Suprapubic skin (tissue), 3 donors: Measurements from ENCODE around the gene NAT14.

Experiments used
- CTCF ChIP-seq, 2 donors: fragments of 200-600 bp in 1 of 2; fragments of 450-650 bp in 1 of 2; sonication (generic) in 1 of 2; IDR thresholded peaks; one replicate each; pipeline ENCODE4 v1.5.1; 2016 to 2019; ENCODE audit warnings: antibody characterized with exemption in 2 of 2, mild to moderate bottlenecking in 1 of 2, moderate library complexity in 1 of 2
- POLR2A ChIP-seq, 2 donors: fragments of 450-650 bp; IDR thresholded peaks; one replicate each; pipeline ENCODE4 v1.6.1; 2017; ENCODE audit warnings: antibody characterized with exemption in 2 of 2, mild to moderate bottlenecking in 2 of 2, moderate library complexity in 2 of 2

DNA sequence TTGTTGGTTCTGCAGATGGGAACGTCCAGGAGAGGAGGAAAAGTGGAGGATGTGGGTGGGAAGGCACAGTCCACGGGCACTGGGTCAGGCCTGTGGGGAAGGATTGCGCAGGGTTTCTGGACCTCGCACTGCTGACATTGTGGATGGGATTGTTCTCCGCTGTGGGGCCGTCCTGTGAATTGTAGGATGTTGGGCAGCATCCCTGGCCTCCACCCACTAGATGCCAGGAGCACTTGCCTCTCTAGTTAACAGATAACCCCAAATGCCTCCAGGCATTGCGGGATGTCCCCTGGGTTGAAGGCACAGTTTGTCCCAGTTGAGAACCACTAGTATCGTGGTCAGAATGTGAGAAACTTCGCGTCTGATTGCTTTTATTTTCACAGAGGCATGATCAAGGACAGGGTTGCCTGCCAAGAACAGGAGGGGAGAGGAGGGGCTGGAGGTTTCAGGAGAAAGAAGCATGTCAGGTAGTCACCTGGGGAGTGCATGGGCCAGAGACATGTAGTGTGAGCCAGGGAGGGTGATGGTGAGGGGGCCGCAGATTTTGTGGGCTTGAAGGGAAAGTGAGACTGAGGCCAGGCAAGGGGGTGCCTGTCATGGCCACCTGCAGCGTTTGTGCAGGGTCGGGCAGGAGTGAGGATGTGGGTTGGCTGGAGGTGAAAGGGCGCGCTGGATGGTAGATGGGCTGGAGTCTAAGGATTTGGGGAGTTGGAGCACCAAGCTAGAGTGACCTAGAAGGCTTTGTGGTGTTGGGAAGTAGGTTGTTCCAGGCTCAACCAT, 5.3 kb upstream of the NAT14 start:
- TF ChIP-seq CTCF (IDR thresholded peaks at IDR 0.05), result no peak
- TF ChIP-seq POLR2A (IDR thresholded peaks at IDR 0.05), result no peak
